Embryonic facial prominence (tissue), 1 donor: Measurements from ENCODE around the gene WDR37.

Experiments used
- DNase-seq: peaks from one replicate; pipeline ENCODE4 v3.0.0-alpha.2; 2016; ENCODE audit errors: extremely low spot score

The WDR37 gene

DNA sequence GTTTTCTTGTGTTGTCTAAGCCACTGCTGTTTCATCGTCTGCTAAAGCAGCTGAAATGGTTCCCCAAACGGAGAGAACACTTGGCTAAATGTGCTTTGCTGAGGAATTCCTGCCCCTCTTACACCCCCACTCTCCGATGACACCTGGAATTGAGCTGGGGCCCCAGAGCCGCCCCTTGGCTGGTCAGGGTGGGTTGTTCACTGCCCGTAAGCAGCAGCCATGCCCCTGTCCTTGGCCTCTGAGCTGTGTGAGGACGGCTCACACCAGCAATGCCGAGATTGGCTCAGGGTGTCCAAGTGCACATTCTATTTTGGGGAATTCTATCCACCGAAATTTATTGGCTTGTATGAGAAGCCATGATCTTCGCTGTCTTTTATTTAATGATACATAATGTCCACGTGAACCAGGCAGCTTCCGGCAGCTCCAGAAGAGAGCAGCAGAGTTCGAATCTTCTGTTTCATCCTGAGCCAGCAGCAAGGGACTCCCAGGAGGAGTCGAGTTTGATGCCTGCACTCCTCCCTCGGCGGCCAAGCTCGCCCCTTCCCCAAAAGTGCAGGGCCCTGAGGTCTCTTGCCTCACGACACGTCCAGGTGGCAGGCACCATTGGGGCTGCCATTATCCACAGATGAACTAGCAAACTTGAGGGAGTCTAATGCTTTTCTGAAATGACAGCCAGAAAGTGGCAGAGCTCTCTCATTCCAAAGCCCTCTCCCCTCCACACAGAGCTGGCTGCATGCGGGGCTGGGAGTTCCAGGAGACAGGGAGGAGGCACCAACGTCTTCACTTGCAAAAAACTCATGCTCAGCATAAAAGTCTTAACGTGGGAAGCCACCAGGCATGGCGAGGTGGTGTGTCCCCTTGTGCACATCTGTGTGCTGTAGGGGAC is 114.0 kb downstream of the WDR37 start:
- no peak for DNase-seq

DNA sequence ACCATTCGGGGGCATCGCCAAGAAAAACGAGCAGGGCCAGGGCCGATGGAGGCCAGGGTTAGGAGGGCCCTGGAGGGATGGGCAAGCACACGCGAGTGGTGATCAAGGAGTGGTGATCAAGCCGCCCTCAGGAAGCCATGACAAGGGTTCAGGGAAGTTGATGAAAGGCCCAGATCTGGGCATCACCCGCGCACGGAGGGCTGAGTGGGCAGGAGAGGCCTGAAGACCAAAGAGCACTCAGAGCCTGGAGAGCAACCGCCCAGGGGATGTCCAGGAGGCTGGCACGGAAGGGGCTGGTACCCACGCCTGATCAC is 114.6 kb downstream of the WDR37 start:
- DNase-seq, result no peak

DNA sequence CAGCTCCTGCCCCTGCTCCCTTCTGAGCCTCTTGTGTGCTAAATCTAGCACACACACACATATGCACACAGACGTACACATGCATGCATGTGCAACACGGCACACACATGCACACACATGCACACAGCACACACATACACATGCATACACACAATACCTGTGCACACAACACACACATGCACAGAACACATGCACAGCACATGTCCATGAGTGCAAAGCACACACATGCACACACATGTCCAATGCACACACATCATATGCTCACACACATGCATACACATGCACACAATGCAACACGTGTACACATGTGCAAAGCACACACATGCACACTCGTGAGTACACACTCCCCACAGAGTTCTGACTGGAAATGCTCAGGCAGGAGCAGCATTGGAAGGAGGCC is 115.0 kb downstream of the WDR37 start:
- DNase-seq, result no peak

- no peak for DNase-seq
Measured at GRCh38 chr10:1171586-1171985, 115.4 kb downstream of the WDR37 start.

- DNase-seq, result no peak
Measured at GRCh38 chr10:1172256-1172984, 116.2 kb downstream of the WDR37 start.

DNA sequence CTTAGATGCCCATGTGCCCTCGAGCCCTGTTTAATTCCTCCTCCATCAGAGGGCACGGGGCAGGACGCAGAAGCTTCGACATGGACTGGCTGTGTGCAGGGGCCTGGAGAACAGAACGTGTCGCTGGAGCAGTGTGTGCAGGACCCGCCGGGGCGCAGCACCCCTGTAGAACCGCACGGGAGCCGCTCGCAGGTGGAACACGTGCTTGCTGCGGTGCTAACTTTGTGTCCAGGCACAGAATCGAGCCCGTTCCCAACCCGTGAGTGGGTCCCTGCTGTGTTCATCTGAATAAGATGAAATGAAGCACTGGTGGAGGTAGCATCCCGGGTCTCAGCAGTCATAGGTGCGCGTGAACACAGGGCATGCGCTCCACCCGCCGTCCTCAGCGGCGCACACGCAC is 116.9 kb downstream of the WDR37 start:
- no peak for DNase-seq

DNA sequence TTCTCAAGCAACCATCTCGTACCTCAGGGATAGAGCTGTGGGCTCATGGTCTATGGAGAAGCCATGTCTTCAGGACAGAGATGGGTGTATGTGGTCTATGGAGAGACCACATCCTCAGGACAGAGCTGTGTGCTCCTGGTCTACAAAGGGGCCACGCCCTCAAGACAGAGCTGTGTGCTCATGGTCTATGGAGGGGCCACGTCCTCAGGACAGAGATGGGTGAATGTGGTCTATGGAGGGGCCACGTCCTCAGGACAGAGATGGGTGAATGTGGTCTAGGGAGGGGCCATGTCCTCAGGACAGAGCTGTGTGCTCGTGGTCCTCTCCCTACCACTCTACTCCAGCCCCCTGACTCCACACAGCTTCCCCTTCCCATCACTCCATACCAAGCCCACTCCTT is 117.8 kb downstream of the WDR37 start:
- DNase-seq, result no peak

GRCh38 chr10:1175956-1176565 is 119.9 kb downstream of the WDR37 start:
- DNase-seq, result no peak

DNA sequence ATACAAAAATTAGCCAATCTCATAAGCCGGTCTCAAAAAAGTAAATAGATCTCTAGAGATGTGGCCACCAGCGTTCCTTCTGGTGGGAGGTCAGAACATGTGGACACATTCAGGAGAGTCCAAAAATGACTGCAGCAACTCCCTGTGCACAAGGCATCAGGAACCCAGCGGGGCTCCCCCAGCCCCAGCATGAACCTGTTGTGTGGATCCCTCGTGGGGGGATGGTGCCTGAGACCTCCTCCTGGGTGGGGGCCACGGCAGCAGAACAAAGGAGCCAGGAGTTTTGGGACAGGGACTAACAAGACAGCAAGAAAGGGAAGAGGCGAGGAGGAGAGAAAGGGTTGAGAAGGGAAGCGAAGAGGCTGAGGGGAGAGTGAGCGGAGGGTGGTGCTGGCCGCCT is 121.8 kb downstream of the WDR37 start:
- DNase-seq, result no peak

GRCh38 chr10:1178506-1178905 is 122.3 kb downstream of the WDR37 start:
- DNase-seq, result no peak

DNA sequence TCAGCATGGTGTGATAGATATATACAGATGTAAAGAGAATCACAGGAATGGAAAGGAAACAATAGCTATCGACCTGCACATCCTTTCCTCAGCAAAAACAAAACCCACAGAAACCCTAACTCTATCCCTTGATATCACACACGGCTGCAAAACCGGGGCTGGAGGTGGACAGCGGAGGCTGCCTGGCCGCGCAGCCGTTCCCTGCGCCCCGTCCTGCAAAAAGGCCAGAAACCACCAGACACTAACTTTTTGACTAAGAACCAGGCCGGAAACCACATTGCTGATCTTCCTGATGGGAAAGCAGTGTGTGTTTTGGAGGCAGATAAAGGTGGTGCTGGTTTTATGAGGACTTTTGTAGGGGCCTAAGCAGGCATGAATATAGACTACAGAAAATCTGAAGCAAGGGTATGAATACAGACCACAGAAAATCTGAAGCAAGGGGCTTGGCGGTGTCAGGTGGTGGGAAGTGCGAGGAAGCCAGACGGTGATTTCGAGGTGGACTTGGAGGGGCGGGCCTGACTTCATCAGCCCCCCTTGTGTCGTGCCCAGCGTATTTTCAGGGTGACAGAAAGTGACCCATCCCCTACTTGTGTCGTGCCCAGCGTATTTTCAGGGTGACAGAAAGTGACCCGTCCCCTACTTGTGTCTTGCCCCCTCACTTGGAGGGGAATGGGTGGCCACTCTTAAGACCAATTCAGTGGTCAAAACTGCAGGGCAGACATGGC is 123.3 kb downstream of the WDR37 start:
- DNase-seq, result no peak

DNA sequence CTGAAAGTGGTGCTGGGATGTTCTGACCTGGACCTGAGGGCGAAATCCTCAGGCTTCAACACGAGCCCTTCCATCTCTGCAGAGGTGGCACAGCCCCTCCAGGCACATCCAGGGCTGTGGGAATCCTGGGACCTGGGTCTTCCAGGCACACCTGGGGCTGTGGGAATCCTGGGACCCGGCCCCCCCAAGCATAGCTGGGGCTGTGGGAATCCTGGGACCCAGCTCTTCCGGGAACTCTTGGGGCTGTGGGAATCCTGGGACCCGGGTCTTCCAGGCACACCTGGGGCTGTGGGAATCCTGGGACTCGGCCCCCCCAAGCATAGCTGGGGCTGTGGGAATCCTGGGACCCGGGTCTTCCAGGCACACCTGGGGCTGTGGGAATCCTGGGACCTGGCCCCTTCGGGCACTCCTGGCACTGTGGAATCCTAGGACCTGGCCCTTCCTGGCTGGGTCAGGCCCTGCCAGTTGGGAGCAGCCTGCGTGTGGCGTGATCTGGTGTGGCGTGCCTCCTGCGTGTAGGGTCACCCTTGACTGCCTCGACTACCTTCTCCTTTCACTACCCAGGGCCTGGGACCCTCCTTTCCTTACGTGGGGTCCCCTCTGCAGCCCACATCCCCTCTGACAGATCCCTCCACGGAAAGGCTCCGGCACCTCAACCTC is 124.0 kb downstream of the WDR37 start:
- DNase-seq, result no peak

DNA sequence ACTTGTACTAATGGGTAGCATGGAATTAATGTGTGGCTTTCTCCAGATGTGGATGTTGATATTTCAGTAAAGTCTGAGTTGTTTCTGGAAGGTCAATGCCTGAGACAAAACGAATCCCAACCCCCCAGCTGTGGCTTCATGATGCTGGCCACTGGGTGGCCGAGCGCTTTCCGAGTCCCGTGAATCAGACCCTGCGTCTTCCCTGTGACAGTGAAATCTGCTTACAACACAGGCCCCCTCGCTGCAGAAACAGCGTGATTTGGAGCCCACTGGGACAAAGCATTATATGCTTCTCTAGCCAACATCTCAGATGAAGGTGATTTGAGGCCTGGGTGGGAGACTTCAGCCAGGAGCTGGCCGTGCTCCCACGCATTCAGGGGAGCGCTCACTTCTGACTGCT is 124.7 kb downstream of the WDR37 start:
- DNase-seq, result no peak
